Measurements from ENCODE around the gene MYL1.

MYL1 gene

DNA sequence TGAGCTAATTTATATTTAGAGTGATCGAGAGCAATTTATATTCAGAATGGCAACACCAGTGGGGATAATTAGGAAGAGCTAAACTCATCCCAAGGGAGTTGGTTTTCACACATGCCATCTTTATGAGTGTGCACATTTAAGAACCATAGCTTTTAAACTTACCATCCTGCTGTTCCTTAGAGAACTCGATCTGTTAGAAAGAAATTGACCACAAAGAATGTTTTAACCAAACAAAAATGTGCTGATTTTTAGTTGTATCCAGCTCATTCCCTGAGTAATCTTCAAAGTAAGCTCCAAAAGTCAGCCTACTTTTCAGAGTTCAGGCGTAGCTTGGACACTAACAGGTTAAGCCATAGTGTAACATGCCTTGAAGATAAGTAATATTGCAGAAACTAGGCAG lies 12.6 kb downstream of the MYL1 start:
- Mint-ChIP-seq H3K4me1 (ENCODE audit: low read depth in 2 of 2) (no peaks in the 10 kb centered on the region), H3K9me3 (peaks cover 0 to 1% of the 10 kb centered on the region in 2 donors), H3K27me3 (no peaks in the 10 kb centered on the region), H3K27ac (no peak overlapping the region), H3K36me3 (ENCODE audit: insufficient read depth) (no peaks in the 10 kb centered on the region), H3K4me3 (no peak overlapping the region)
- DNase-seq, result no peak
- ATAC-seq (replicated peaks), result no peak

DNA sequence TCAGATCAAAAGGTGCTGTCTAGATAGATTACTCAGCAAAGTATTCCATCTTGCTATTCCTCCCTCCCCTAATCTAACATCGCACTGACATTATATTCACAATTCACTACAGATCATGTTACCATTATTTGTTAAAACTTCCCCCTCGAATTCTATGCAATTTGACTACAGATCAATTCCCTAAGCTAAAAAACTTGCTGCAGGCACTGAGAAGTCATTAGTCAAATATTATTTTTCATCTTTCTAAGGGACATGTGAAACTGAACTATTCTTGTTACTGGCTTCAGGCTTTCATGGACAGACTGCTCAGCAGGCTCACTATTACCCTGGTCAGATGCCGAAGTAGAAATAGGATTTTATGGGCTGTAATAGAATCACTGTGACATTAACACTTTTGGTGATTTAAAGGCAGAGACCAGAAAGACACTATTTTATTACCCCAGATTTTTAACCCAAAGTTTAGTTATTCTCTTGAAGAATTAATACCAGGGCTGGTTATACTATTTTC lies 15.1 kb downstream of the MYL1 start:
- no peaks in the 10 kb centered on the region for H3K4me1 Mint-ChIP-seq (ENCODE audit: low read depth in 2 of 2)

GRCh38 chr2:210288408-210288807 lies 26.6 kb downstream of the MYL1 start:
- ATAC-seq (replicated peaks) (no peak), DNase-seq (no peak)
- Mint-ChIP-seq H3K4me3 (no peak overlapping the region), H3K27ac (no peak overlapping the region), H3K27me3 (peaks cover 0 to 8% of the 10 kb centered on the region in 2 donors), H3K4me1 (ENCODE audit: low read depth in 2 of 2) (no peaks in the 10 kb centered on the region), H3K9me3 (peaks cover 0 to 2% of the 10 kb centered on the region in 2 donors), H3K36me3 (ENCODE audit: insufficient read depth) (no peaks in the 10 kb centered on the region)

More for the DNA sequence above, 15.1 kb downstream of the MYL1 start:
- Mint-ChIP-seq H3K27me3 (no peaks in the 10 kb centered on the region), H3K27ac (no peak overlapping the region), H3K36me3 (ENCODE audit: insufficient read depth) (no peaks in the 10 kb centered on the region), H3K9me3 (peaks cover 0 to 1% of the 10 kb centered on the region in 2 donors), H3K4me3 (no peak overlapping the region)
- DNase-seq, result no peak
- no peak for ATAC-seq (replicated peaks)

DNA sequence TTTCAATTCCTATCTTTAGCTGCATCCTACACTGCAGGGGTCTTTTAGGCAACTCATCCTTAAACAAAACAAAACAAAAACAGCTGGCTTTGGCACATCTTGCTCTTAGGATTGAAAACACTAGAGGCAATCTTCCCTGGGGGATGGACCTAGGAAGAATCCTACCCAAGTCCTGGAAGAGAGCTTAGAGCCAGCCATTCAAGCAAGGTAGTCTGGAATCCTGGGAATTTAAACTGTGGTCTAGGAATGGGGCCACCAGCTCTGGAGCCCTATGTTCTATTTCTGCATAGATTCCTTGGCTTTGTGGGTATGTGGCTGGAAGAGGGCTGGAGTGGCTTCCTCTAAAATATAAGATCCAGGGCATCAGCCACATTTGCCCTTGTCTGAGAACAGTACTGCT lies 27.7 kb downstream of the MYL1 start:
- Mint-ChIP-seq H3K36me3 (ENCODE audit: insufficient read depth) (no peaks in the 10 kb centered on the region), H3K9me3 (peaks cover 0 to 2% of the 10 kb centered on the region in 2 donors), H3K27me3 (peaks cover 0 to 8% of the 10 kb centered on the region in 2 donors), H3K4me3 (no peak overlapping the region), H3K4me1 (ENCODE audit: low read depth in 2 of 2) (no peaks in the 10 kb centered on the region), H3K27ac (no peak overlapping the region)
- ATAC-seq (replicated peaks) (no peak), DNase-seq (no peak)

- no peak for ATAC-seq (replicated peaks)
Observed at GRCh38 chr2:210286123-210286680, 28.8 kb downstream of the MYL1 start.

DNA sequence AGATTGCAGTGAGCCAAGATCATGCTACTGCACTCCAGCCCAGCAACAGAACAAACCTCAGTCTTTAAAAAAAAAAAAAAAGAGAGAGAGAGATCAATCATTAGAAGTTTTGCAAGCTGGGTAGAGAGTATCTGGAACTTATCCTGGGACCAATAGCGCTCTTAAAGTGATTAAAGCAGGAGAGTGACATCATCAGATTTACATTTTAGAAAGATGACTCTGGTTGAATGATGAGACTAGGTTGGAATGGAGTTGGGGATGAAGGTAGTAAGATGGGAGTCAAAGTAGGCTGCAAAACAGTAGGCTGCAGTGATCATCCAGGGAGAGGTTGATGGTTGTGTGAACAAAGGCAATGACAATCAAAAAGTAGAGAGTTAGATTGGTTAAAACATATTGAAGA lies 37.8 kb downstream of the MYL1 start:
- Mint-ChIP-seq H3K27me3 (peaks cover 0 to 5% of the 10 kb centered on the region in 2 donors), H3K9me3 (peaks cover 0 to 5% of the 10 kb centered on the region in 2 donors), H3K4me1 (ENCODE audit: low read depth in 2 of 2) (no peaks in the 10 kb centered on the region), H3K36me3 (ENCODE audit: insufficient read depth) (peaks cover 3% of the 10 kb centered on the region), H3K4me3 (no peak overlapping the region), H3K27ac (no peak overlapping the region)
- no peak for ATAC-seq (replicated peaks)
- DNase-seq, result no peak

More at GRCh38 chr2:210286123-210286680, 28.8 kb downstream of the MYL1 start:
- peaks cover 0 to 2% of the 10 kb centered on the region in 2 donors for H3K9me3 Mint-ChIP-seq
- peaks cover 0 to 8% of the 10 kb centered on the region in 2 donors for H3K27me3 Mint-ChIP-seq
- no peak for DNase-seq
- H3K4me1 Mint-ChIP-seq (ENCODE audit: low read depth in 2 of 2), result no peaks in the 10 kb centered on the region
- no peak overlapping the region for H3K4me3 Mint-ChIP-seq
- no peak overlapping the region for H3K27ac Mint-ChIP-seq
- peaks cover 3% of the 10 kb centered on the region for H3K36me3 Mint-ChIP-seq (ENCODE audit: insufficient read depth)

DNA sequence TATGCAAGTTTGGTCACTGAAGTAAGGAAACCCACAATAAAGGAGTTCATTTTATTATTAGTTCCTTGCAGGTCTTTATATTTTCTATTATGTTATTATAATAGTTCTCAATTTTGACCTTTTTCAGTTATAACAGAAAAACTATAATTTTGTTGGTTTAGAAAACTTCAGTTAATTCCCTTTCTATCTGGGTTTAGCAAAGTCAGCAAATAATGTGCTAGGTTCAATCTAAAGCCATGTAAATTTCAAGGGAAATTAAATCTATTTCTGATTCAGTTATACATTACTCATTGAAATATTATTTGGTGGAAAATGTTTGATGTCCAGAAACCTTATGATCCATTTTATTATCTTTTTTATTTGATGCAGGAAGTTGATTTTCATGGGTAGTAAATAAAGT lies 43.7 kb downstream of the MYL1 start:
- H3K27ac Mint-ChIP-seq, result no peak overlapping the region
- H3K4me1 Mint-ChIP-seq (ENCODE audit: low read depth in 2 of 2), result no peaks in the 10 kb centered on the region
- no peak for ATAC-seq (replicated peaks)
- no peaks in the 10 kb centered on the region for H3K9me3 Mint-ChIP-seq
- DNase-seq, result no peak
- H3K36me3 Mint-ChIP-seq (ENCODE audit: insufficient read depth), result no peaks in the 10 kb centered on the region
- H3K27me3 Mint-ChIP-seq, result no peaks in the 10 kb centered on the region
- no peak overlapping the region for H3K4me3 Mint-ChIP-seq

DNA sequence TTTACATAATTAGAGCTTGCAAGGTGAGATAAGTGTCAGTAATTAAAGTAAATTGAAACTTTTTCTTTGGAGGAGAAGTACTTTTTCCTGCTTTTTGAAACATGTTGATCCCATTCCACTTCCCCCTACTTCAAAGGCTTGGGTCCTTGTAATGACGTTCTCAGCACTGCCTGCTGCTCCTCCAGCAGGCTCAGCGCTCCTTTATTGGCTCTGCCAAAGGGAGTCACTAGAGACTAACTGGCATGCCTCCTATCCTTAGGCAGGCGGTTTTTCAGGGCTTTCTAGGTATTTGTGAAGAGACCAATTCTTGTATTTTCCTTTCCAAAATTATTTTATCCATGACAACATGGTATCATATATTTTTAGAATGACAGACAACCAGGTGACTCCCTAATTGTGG lies 45.8 kb downstream of the MYL1 start:
- H3K36me3 Mint-ChIP-seq (ENCODE audit: insufficient read depth), result no peaks in the 10 kb centered on the region
- DNase-seq (no peak), ATAC-seq (replicated peaks) (no peak)
- no peaks in the 10 kb centered on the region for H3K9me3 Mint-ChIP-seq
- no peak overlapping the region for H3K27ac Mint-ChIP-seq
- H3K27me3 Mint-ChIP-seq, result peaks cover 4 to 5% of the 10 kb centered on the region in 2 donors
- no peaks in the 10 kb centered on the region for H3K4me1 Mint-ChIP-seq (ENCODE audit: low read depth in 2 of 2)
- H3K4me3 Mint-ChIP-seq, result no peak overlapping the region

DNA sequence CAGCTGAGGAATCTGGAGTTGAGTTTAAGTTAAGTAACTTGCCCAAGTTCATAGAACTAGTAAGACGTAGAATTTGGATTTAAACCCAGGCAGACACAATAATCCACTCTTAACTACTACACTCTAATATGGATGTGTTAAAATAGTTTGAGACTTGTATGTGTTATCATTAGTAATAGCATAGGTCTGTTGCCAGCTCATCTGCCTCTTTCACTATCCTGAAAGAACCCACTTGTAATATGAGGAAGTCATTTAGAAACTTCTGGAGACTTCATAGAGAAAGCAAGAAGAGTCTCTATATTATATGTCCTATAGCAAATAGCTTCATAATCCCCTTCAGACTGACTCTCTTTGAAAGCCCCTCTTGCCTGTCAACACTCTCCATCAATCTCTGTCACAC lies 46.7 kb downstream of the MYL1 start:
- Mint-ChIP-seq H3K27ac (no peak overlapping the region), H3K4me1 (ENCODE audit: low read depth in 2 of 2) (no peaks in the 10 kb centered on the region), H3K27me3 (peaks cover 8 to 13% of the 10 kb centered on the region in 2 donors), H3K4me3 (no peak overlapping the region), H3K9me3 (no peaks in the 10 kb centered on the region), H3K36me3 (ENCODE audit: insufficient read depth) (no peaks in the 10 kb centered on the region)
- DNase-seq (no peak), ATAC-seq (replicated peaks) (no peak)

DNA sequence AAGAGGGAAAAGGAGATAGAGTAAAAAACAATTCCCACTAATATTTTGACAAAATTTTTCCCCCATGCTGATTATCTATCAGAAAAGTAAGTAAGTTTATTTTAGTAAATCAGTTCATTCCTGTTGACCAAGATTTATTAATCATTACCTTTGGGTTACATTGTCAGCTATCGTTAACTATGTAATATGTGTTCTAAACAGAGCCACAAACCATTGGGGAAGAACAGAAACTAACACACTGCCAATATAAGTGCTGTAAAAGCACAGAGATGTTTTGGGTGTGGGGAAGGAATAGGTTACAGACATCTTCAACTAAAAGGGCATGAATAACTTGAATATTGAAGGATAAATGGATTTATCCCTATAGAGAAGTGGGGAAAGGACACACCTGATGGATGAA lies 47.3 kb downstream of the MYL1 start:
- Mint-ChIP-seq H3K27me3 (peaks cover 8 to 16% of the 10 kb centered on the region in 2 donors), H3K9me3 (no peaks in the 10 kb centered on the region), H3K27ac (no peak overlapping the region), H3K4me3 (no peak overlapping the region), H3K4me1 (ENCODE audit: low read depth in 2 of 2) (no peaks in the 10 kb centered on the region), H3K36me3 (ENCODE audit: insufficient read depth) (no peaks in the 10 kb centered on the region)
- no peak for DNase-seq
- no peak for ATAC-seq (replicated peaks)

GRCh38 chr2:210264282-210264681 lies 50.7 kb downstream of the MYL1 start:
- ATAC-seq (replicated peaks), result no peak
- Mint-ChIP-seq H3K27me3 (peaks cover 8 to 16% of the 10 kb centered on the region in 2 donors), H3K4me1 (ENCODE audit: low read depth in 2 of 2) (no peaks in the 10 kb centered on the region), H3K36me3 (ENCODE audit: insufficient read depth) (no peaks in the 10 kb centered on the region), H3K27ac (no peak overlapping the region), H3K9me3 (no peaks in the 10 kb centered on the region), H3K4me3 (no peak overlapping the region)
- no peak for DNase-seq

DNA sequence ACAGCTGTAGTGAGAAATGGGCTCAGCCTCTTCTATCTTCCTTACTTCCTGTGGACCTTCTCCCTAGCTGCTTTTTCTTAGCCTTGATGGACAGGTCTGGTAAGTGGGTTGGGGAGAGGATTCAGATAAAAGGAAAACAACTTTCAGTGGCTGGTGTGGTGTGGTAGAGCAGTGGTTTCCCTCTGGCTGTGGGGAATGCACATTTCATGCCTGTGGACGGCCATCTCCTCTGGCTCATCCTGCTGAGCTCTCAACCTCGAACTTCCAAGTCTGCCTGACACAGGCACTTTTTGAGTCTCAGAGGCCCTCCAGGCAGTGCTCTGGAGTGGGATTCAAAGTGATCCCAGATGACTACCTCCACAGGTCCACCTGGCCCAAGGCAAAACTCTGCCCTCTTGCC lies 51.1 kb downstream of the MYL1 start:
- H3K27me3 Mint-ChIP-seq, result peaks cover 8 to 16% of the 10 kb centered on the region in 2 donors
- no peak overlapping the region for H3K4me3 Mint-ChIP-seq
- no peak for DNase-seq
- no peaks in the 10 kb centered on the region for H3K36me3 Mint-ChIP-seq (ENCODE audit: insufficient read depth)
- ATAC-seq (replicated peaks), result no peak
- H3K27ac Mint-ChIP-seq, result no peak overlapping the region
- no peaks in the 10 kb centered on the region for H3K4me1 Mint-ChIP-seq (ENCODE audit: low read depth in 2 of 2)
- no peaks in the 10 kb centered on the region for H3K9me3 Mint-ChIP-seq

- Mint-ChIP-seq H3K4me1 (ENCODE audit: low read depth in 2 of 2) (no peaks in the 10 kb centered on the region), H3K36me3 (ENCODE audit: insufficient read depth) (no peaks in the 10 kb centered on the region), H3K9me3 (no peaks in the 10 kb centered on the region), H3K4me3 (no peak overlapping the region), H3K27ac (no peak overlapping the region), H3K27me3 (peaks cover 8 to 16% of the 10 kb centered on the region in 2 donors)
- no peak for ATAC-seq (replicated peaks)
- no peak for DNase-seq
Observed at GRCh38 chr2:210262036-210262435, 52.9 kb downstream of the MYL1 start.

- H3K27ac Mint-ChIP-seq, result no peak overlapping the region
Observed at GRCh38 chr2:210259687-210260086, 55.3 kb downstream of the MYL1 start.

More at GRCh38 chr2:210259687-210260086, 55.3 kb downstream of the MYL1 start:
- H3K4me1 Mint-ChIP-seq (ENCODE audit: low read depth in 2 of 2), result no peaks in the 10 kb centered on the region
- ATAC-seq (replicated peaks), result no peak
- no peak for DNase-seq
- no peaks in the 10 kb centered on the region for H3K9me3 Mint-ChIP-seq
- H3K4me3 Mint-ChIP-seq, result no peak overlapping the region
- peaks cover 8 to 16% of the 10 kb centered on the region in 2 donors for H3K27me3 Mint-ChIP-seq
- H3K36me3 Mint-ChIP-seq (ENCODE audit: insufficient read depth), result no peaks in the 10 kb centered on the region
